HG02943 (cell line): ENCODE measurements around the gene MYO16.
"Not testable (repeated sequence)": the region's sequence is repeated elsewhere in the genome, so short reads cannot be mapped to it uniquely, and the experiment has no call there.

Source experiments
- ATAC-seq: cut with Tn5 transposase; IDR thresholded peaks from one replicate; pipeline ENCODE4 v1.9.1; 2021; ENCODE audit warnings: mild to moderate bottlenecking, low read depth, moderate library complexity; ENCODE audit not compliant: unreplicated experiment

Gene MYO16

DNA sequence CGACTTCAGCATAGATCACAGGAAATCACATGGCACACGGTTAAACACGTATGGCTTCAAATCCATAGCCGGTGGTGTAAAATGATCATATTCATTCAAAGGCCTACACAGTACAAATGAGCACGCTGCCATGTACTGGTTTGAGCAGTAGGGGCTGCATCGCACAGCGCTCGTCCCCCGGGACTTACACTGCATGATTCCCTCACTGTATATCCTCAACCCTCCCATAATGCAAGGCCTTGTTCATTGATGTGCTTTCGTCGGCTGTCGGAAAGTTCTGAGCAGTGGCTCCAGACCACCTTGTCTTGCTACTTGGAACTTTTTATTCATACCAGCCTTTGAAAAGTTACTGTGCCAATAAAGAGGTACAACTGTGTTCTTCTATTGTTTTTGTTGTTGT is 578.2 kb downstream of the MYO16 start:
- no peak for ATAC-seq

DNA sequence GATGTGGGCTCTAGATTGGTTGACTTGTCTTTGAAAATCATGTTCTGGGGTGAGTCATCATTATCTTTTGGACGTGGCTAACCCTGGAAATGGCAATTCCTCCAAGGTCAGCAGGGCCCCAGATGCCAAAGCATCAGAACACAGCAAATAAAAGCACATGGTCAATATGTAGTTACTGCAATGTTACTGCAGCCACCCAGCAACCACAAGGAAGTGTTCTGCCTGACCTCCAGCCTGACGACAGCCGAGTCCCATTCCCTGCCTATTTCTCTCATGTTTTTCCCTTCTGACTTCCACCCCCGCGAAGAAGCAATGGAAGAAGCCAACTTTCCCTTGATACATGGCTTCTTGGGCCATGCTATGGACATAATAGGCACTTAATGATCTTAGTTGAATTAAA is 579.1 kb downstream of the MYO16 start:
- ATAC-seq: no peak

DNA sequence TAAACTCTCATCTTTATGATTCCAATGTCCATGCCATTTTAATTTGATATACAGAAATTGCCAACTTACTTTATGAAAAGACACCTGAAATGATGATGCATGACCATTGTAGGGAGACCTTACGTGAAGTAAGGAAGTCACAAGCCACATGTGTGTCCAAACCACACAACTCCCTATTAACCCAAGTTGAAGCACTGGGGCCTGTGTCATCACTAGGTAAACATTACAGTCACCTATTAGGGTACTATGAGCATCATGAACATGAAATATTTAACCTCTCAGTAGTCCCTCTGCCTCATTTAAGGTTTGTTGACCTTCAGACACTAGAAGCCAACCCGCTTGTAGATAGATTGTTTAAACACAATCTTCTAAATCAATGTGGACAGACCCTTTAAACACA is 580.1 kb downstream of the MYO16 start:
- no peak for ATAC-seq

DNA sequence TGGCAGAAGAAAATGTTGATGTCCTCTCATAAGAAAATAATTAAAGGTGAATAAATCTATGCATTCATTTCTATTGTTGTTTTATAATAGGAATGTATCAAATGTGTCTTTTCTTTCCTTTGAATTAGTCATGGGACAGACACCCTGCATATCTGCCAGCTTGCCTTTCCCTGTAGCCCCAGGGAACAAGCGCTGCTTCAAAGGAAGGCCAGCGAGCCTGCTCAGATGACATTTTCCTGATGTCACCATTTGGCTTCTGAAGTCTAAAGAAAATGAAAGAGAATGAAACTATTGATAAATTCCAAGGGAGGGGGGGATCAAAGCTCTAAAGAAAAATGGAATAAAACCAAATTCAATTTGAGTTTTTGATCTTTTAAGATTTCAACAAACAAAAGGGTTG is 582.2 kb downstream of the MYO16 start:
- ATAC-seq: no peak

DNA sequence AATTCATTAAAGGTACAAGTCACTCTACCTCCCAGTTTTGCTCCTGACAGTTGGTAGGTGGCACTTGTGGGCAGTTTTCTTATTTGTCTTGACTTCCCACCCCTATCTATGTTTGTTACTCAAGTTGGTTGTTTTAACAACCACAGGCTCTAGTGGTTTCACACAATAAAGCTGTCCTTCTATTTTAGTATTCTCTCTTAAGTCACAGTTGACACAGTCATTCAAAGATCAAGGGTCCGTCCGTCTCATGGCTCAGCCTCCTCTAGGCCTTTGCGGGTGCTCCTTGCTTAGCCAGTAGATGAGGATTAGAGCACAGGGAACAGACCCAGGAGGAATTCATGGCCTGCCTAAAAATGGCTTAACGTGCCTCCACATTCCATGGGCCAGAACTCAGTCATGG is 583.2 kb downstream of the MYO16 start:
- no peak for ATAC-seq

DNA sequence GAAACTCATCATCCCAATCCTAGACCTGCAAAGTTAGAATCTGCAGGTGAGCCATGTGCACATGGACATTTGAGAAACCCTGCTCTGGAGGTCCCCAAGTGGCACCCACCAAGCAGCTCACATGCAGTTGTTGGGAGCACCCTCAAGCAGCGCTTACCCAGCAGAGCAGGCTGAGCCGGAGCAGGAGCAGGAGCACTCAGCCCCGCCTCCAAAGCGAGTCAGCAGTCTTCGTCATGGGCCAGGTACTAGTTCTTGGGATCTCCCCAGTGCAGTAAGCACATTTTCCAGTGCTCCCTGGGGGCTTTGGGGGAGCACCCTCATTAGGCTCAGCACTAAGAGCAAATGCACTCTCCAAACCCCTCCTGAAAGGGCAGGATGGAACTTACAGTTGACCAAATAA is 584.3 kb downstream of the MYO16 start:
- no peak for ATAC-seq

DNA sequence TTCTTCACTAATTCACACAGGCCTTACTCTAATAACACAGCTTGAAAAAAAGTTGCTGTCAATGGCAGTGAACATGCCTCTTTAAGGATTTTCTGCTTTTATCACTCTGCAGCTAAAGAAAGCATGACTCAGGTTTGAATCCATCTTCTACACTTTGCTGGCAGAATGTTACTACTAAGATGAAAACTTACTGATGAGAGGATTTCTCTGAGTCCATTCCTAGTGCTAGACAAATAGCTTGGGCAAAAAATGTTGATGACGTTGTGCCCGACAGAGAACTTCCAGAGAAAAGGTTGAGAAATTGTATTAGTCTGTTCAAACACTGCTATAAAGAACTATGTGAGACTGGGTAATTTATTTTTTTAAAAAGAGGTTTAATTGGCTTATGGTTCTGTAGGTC is 585.0 kb downstream of the MYO16 start:
- no peak for ATAC-seq

DNA sequence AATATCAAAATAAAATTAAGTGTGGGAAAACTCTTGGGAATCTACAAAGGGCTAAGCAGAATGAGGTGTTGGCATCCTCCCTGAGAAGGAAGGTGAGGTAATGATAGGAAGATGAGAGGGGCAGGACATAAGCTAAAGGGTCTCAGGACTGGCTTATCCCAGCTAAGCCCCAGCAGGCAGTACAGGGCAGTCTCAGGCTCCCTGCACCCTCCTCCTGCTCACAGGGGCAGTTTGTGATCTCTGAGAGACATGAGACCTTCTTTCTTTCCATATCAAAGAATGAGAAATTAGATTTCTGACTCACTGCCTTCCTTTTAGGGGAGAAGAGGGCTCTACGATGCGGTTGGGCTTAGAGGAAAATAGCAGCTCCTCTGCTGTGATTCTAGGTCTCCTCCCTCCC is 586.0 kb downstream of the MYO16 start:
- no peak for ATAC-seq

DNA sequence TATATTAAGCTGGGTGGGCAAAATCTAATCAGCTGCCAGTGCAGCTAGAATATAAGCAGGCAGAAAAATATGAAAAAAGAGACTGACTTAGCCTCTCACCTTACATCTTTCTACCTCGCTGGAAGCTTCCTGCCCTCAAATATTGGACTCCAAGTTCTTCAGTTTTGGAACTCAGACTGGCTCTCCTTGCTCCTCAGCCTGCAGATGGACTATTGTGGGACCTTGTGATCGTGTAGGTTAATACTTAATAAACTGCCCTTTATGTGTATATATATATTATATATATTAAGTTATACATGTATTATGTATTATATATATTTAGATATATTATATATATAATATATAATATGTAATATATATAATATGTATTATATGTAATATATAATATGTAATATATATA is 588.1 kb downstream of the MYO16 start:
- ATAC-seq: not testable (repeated sequence)

DNA sequence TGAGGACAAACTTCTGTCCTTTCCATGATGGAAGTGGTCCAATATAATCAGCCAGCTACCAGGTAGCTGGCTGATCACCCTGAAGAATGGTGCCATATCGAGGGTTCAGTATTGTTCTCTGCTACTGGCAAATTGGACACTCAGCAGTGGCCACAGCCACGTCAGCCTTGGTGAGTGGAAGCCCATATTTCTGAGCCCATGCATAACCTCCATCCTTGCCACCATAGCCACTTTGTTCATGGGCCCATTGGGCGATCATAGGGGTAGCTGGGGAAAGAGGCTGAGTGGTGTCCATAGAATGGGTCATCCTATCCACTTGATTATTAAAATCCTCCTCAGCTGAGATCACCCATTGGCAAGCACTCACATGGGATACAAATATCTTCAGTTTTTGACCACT is 591.2 kb downstream of the MYO16 start:
- ATAC-seq: no peak

DNA sequence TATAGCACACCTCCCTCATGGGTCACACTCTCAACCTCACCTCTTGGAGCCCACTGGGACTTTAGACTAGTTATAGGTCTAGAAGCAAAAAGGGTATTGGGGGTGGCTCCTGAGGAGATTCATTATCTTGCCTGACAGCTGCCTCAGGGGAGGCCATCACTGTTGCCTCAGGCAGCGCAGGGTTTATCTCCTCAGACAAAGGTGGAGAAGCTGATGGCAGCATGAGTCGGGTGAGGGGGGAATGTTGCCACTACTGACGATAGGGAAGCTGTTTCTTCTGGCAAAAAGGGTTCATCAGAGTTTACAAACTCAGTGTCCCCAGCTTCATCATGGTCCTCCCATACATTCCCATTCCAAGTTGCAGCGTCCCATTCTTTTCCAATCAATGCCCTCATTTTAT is 594.6 kb downstream of the MYO16 start:
- no peak for ATAC-seq

DNA sequence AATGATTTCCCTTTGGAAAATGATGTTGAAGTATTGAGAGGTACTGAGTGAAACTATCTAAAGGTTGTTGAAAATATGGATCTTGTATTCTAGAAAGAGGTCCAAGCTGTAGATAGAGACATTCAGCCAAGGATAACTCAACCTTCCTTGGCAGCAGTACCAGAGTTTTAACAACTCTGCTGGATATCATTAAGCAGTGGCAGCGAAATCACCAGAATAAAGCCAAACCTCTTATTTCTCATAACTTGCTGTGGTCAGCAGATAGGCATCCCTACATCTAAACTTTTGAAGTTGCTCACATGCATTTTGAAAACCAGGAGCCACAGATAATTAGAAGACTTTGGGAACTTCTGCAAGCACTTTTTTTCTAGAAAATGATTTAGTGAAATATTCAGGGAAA is 597.2 kb downstream of the MYO16 start:
- ATAC-seq: no peak

DNA sequence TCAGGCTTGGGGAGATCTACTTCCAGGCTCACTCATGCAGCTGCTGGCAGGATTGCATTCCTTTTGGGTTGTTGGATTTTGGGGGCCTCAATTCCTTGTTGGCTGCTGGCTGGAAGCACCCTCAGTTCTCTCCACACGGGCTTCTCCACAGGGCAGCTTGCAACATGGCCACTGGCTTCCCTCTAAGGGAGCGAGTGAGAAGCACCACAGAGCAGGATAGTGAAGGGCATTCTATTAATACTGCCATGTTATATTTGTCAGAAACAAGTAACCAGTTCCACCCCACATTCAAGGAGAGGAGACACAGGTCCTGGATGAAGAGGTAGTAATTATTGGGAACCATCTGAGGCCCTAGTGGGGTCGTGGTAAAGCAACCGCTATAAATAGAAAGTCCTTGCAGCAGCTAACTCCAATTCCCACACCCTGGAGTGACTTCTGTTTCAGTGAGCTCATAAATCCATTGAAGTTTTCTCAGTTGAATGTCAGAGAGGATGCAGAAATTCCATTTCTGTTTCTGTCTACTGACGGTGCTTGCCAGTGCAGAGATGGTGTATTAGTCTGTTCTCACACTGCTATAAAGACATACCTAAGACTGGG is 598.0 kb downstream of the MYO16 start:
- no peak for ATAC-seq

DNA sequence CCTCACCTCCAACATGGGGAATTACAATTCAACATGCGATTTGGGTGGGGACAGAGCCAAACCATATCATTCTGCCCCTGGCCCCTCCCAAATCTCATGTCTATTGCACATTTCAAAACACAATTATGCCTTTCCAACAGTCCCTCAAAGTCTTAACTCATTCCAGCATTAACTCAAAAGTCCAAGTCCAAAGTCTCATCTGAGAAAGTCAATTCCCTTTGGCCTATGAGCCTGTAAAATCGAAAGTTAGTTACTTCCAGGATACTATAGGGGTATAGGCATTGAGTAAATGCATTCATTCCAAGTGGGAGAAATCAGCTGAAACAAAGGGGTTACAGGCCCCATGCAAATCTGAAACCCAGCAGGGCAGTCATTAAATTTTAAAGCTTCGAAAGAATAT is 598.8 kb downstream of the MYO16 start:
- no peak for ATAC-seq

DNA sequence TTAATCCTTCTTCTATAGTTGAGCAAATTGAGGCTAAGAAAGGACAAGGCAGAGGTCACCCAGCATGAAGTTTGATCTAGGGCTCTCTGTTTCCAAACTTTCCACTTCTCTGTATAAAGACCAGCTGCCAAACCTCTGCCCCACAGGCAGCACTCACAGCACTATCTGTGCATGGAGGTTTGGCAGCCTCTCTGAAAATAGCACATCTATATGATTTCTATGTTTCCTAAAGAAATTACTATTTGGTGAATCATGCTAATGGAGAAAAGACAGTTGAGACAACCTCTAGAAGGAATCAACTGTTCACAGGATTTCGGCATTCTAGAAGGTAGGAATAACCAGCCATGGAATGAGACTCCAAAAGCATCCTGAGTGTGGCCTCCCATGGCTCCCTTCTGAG is 602.5 kb downstream of the MYO16 start:
- ATAC-seq: no peak

DNA sequence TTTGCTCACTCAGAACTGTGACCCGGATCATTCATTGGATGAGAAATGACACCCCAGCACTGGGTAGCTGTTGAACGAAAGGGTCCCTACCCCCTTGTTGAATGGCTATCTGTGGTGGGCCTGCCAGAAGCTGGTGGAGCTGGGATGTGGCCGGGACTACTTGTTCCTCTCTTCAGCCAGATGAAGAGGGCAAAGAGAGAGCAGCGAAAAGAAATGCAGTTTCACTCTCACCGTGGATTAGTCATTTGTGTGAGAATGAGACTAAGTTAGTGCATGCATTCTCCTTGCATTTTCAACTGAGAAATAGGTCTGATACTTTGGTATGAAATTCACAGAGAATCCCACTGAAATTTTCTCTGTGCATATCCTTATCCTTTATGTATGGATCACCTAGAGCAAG is 603.9 kb downstream of the MYO16 start:
- peak; percentile 57 for ATAC-seq

DNA sequence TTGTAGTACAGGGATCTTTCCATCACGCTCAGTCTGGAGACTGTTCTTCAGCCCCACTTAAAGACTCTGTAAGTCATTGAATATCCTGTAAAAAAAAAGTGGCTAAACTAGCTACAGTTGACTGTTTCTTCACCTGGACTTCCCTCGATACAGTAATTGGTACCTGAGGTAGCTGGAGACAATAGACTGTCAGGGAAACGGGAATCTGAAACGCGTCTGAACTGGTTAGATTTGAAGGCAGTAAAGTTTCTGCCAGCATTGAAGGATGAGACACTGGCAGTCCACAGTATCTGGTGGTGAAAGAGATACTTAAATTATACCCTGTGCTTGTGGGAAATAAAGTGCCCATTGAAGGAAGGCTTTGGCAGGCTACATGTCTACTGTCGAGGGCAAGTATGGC is 606.5 kb downstream of the MYO16 start:
- no peak for ATAC-seq

DNA sequence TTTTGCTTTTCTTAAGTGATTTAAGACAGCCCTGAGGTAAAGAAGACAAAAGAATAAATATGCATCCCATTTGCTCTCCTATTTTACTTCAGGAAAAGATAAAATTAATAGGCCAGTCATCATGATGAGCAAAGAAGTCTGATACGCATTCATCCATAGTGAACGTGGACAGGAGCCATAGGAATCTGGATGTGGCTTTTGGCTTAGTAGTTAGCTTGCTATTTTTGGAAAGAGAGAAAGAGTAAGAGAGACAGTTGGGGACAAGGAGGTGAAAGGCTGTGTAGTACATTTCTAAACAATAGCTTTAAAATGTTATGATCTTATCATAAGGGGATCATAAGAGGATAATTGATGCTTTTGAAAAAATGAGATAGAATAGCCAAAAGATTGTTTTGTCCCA is 611.7 kb downstream of the MYO16 start:
- ATAC-seq: no peak

DNA sequence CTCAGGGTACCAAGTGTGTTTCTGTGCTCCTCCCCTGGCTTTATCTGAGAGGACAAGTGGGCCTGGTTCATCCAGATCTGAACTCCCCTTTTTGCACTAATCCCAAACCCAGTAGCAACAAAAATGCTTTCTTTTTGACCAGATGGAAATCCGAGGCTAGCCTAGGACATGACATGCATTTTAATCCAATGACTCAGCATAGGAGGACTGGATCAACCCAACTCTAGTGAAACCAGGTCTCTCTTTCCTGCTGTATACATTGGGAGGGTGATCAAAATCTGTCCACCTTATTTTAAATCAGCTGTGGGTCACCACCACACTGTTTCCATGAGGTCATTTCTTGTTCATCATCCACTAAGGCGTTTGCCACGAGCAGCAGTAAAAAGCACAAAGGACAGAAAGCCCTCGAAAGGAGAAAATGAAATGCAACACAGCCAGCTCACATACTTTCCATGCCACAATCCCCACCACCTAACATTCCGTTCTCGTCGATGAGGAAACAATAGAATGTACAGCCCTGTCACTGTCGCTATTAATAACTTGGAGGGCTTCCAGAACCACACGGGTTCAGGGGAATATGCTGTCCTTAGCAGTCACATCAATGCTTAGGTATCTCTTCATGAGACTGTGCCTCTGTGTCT is 614.0 kb downstream of the MYO16 start:
- ATAC-seq: no peak

DNA sequence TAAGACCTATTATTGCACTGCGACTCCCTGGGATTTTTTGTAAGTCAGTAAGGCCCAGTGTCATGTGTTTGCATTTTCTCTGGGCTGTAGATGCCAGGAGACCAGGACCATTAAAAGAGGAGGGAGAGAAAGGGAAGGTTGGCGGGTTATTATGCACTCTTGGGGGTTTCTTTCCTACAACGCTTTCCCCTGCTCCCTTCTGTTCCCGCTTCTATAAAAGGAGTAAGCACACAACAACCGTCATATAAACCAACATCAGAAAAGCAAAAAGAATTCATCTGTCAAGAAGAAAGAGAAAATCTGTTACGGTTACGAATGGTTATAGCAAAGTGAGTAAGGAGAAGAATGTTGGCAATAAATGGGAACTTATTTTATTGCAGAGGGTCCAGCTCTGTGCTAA is 615.2 kb downstream of the MYO16 start:
- no peak for ATAC-seq

DNA sequence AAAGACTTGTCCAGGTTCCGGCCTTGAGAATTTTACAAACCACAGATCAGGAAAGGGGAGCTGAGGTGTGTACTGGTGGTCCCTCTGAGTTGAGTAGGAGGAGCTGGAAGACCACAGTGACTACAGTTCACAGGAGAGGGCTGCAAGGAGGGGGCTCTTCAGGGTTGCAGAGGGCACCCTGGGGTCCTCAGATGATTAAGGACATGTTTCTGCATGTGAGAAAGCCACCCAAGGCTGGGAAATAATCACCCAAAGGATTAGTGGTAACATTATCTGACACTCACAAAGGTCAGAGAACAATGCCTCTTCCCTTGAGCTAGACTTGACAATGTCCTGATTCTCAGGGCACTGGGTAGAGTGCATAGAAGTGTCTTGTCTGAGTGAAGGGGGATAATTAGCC is 616.6 kb downstream of the MYO16 start:
- ATAC-seq: no peak

DNA sequence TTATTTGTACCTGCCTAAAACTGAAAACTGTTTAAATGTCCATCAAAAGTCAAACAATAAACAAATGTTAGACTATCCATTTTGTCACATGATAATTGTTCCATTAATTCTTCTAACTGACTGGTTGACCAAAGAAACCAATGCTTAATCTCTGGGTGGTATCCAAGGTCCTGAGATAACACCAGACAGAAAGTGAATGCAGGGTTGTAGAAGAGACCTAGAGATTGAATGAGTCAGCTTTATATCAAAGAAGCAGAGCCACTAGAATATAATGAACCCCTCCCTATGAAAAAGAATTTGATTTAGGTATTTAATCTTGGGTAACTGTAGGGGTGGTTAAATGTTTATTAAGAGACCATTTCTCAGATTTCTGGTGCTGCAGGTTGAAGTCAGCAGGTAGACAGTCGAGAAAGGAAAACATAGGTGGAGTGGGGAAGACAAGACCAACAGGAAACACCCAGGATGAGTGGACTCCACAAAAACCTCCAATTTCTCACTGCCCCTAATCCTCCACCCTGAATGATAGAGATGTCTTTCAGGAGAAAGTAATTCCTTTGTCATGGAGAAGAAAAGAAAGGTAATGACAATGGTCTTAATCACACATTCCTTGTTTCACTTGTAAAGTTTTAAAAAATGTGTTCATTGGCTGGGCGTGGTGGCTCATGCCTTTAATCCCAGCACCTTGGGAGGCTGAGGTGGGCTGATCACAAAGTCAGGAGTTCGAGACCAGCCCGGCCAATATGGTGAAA is 620.5 kb downstream of the MYO16 start:
- no peak for ATAC-seq
